ENCODE measurements around the gene CACNA1D. TPM values are rescaled to one million over a fixed set of nuclear protein-coding genes. Genes with fewer than 3 reads are reported as not detected.
A peak's percentile ranks its signal among the peaks of the same experiment; 100 is the strongest.

The CACNA1D gene
- total RNA-seq, 1 donor from 2014 or later = 1.9 TPM

GRCh38 chr3:53729159-53729558, 234.7 kb downstream of the CACNA1D start:
- ATAC-seq (ENCODE audit: low read depth) (no peak), DNase-seq (no peak)
- ChIA-PET CTCF (no interaction called here), POLR2A (no interaction called here)
- TF ChIP-seq, protein P1, sequence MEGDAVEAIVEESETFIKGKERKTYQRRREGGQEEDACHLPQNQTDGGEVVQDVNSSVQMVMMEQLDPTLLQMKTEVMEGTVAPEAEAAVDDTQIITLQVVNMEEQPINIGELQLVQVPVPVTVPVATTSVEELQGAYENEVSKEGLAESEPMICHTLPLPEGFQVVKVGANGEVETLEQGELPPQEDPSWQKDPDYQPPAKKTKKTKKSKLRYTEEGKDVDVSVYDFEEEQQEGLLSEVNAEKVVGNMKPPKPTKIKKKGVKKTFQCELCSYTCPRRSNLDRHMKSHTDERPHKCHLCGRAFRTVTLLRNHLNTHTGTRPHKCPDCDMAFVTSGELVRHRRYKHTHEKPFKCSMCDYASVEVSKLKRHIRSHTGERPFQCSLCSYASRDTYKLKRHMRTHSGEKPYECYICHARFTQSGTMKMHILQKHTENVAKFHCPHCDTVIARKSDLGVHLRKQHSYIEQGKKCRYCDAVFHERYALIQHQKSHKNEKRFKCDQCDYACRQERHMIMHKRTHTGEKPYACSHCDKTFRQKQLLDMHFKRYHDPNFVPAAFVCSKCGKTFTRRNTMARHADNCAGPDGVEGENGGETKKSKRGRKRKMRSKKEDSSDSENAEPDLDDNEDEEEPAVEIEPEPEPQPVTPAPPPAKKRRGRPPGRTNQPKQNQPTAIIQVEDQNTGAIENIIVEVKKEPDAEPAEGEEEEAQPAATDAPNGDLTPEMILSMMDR (IDR thresholded peaks at IDR 0.05) = no peak
- H3K4me3 Mint-ChIP-seq = no peak overlapping the region
- H3K36me3 Mint-ChIP-seq (ENCODE audit: low read depth) = no peaks in the 10 kb centered on the region
- intact Hi-C loops (cut with micrococcal nuclease) = loop anchor here (1.0 to 5.0 kb wide), 2 partner anchors 83 to 134 kb away; no protein-coding TSS in a partner anchor
- no peaks in the 10 kb centered on the region for H3K4me1 Mint-ChIP-seq
- H3K27me3 Mint-ChIP-seq = peaks cover 14% of the 10 kb centered on the region
- no peaks in the 10 kb centered on the region for H3K9me3 Mint-ChIP-seq
- H3K27ac Mint-ChIP-seq = no peak overlapping the region

GRCh38 chr3:53729618-53730017, 235.2 kb downstream of the CACNA1D start:
- ChIA-PET POLR2A (no interaction called here), CTCF (no interaction called here)
- Mint-ChIP-seq H3K9me3 (no peaks in the 10 kb centered on the region), H3K27ac (no peak overlapping the region), H3K4me3 (no peak overlapping the region), H3K27me3 (peaks cover 14% of the 10 kb centered on the region), H3K4me1 (no peaks in the 10 kb centered on the region), H3K36me3 (ENCODE audit: low read depth) (no peaks in the 10 kb centered on the region)
- DNase-seq = no peak
- intact Hi-C loops (cut with micrococcal nuclease) = loop anchor here (1.0 to 5.0 kb wide), 2 partner anchors 83 to 134 kb away; no protein-coding TSS in a partner anchor
- peak; percentile 47 for ATAC-seq (ENCODE audit: low read depth)
- TF ChIP-seq, protein P1 (IDR thresholded peaks at IDR 0.05) = no peak

DNA sequence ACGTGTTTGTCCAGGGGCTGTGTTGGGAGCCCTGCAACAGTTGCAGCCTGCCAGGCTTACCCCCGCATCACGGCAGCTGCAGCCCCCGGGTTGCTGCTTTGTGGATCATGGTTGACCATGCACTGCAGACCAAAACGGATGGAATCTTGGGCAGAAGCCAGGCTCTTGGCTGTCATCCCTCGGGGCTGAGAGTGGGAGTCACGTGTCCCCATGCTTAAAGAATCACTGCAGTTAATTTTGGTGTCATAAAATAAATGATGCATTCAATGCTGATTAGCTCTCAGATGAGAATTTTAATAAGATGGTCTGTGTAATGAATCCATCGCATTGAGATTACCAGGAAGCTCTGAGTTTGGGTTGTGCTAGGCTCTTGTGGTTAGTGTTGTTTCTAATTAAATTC, 236.2 kb downstream of the CACNA1D start:
- H3K36me3 Mint-ChIP-seq (ENCODE audit: low read depth) = no peaks in the 10 kb centered on the region
- DNase-seq (no peak), ATAC-seq (ENCODE audit: low read depth) (no peak)
- no peaks in the 10 kb centered on the region for H3K9me3 Mint-ChIP-seq
- TF ChIP-seq, protein P1 (IDR thresholded peaks at IDR 0.05) = no peak
- H3K4me3 Mint-ChIP-seq = no peak overlapping the region
- no peak overlapping the region for H3K27ac Mint-ChIP-seq
- H3K4me1 Mint-ChIP-seq = no peaks in the 10 kb centered on the region
- ChIA-PET CTCF (interaction anchor here (0.9 kb wide), 1 partner anchor 18 kb away, joined by 4 read pairs; no protein-coding TSS in a partner anchor), POLR2A (no interaction called here)
- peaks cover 12% of the 10 kb centered on the region for H3K27me3 Mint-ChIP-seq
- intact Hi-C loops (cut with micrococcal nuclease) = no loop called here

- TF ChIP-seq, protein P1 (IDR thresholded peaks at IDR 0.05) = no peak
Observed at GRCh38 chr3:53731934-53732624, 237.7 kb downstream of the CACNA1D start.

DNA sequence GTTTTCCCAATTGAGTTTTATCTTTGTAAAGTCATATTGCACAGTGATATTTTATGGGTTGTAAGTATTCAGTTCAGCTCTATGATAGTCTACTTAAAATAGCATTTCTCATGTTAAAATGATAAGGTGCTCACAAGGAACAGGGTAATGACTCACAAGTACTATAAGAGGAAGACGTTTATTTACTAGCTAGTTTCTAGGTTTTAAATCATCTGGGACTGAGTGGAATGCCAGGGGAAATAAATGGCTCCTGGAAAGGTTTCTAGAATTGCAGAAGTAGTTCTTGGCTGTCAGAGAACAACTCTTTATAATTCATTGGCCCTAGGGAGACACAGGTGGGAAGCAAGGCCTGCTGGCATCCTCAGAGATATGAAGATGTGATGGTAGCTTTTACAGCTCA, 239.0 kb downstream of the CACNA1D start:
- no peak overlapping the region for H3K27ac Mint-ChIP-seq
- H3K4me1 Mint-ChIP-seq = no peaks in the 10 kb centered on the region
- no peak for ATAC-seq (ENCODE audit: low read depth)
- H3K36me3 Mint-ChIP-seq (ENCODE audit: low read depth) = no peaks in the 10 kb centered on the region
- ChIA-PET POLR2A (interaction anchor here (0.9 kb wide), 1 partner anchor 11 kb away, joined by 3 read pairs; no protein-coding TSS in a partner anchor), CTCF (interaction anchor here (0.6 kb wide), 1 partner anchor 11 kb away, joined by 3 read pairs; no protein-coding TSS in a partner anchor)
- no peaks in the 10 kb centered on the region for H3K27me3 Mint-ChIP-seq
- H3K4me3 Mint-ChIP-seq = no peak overlapping the region
- TF ChIP-seq, protein P1 (IDR thresholded peaks at IDR 0.05) = no peak
- DNase-seq = no peak
- no peaks in the 10 kb centered on the region for H3K9me3 Mint-ChIP-seq
- intact Hi-C loops (cut with micrococcal nuclease) = no loop called here

More at GRCh38 chr3:53731934-53732624, 237.7 kb downstream of the CACNA1D start:
- ChIA-PET CTCF (no interaction called here), POLR2A (no interaction called here)
- H3K4me3 Mint-ChIP-seq = no peak overlapping the region
- DNase-seq (no peak), ATAC-seq (ENCODE audit: low read depth) (no peak)
- no peaks in the 10 kb centered on the region for H3K9me3 Mint-ChIP-seq
- H3K27ac Mint-ChIP-seq = no peak overlapping the region
- intact Hi-C loops (cut with micrococcal nuclease) = no loop called here
- peaks cover 2% of the 10 kb centered on the region for H3K27me3 Mint-ChIP-seq
- H3K36me3 Mint-ChIP-seq (ENCODE audit: low read depth) = no peaks in the 10 kb centered on the region
- H3K4me1 Mint-ChIP-seq = no peaks in the 10 kb centered on the region

All from activated B cell treated with CpG ODN at 0.5 μM for 24 hours (primary cell).